ENCODE data around the gene TRIM66.

- no peak for TF ChIP-seq STAT1 (IDR thresholded peaks at IDR 0.05; ENCODE audit: unreplicated experiment)
- no peak for TF ChIP-seq POLR2AphosphoS5 (IDR thresholded peaks at IDR 0.05; ENCODE audit: low read depth)
- TF ChIP-seq CTCF (conservative IDR thresholded peaks at IDR 0.05; ENCODE audit: low read depth in 2 of 2): no peak
- TF ChIP-seq EZH2 (IDR thresholded peaks at IDR 0.05; ENCODE audit: low read depth, unreplicated experiment): no peak
- no peak for TF ChIP-seq EZH2phosphoT487 (IDR thresholded peaks at IDR 0.05; ENCODE audit: unreplicated experiment)
- no peak for TF ChIP-seq REST (IDR thresholded peaks at IDR 0.05; ENCODE audit: unreplicated experiment)
- no peak for TF ChIP-seq ETS1 (IDR thresholded peaks at IDR 0.05)
- no peak for TF ChIP-seq CREB1 (CRISPR knock-in tag; IDR thresholded peaks at IDR 0.05; ENCODE audit: low read depth)
- TF ChIP-seq ZNF462 (CRISPR knock-in tag; IDR thresholded peaks at IDR 0.05): no peak
- TF ChIP-seq JUNB (IDR thresholded peaks at IDR 0.05; ENCODE audit: unreplicated experiment): no peak
These were observed 8.2 kb upstream of the TRIM66 start for GRCh38 chr11:8690374-8691342.
